ENCODE measurements around the gene SDHAF2.

The SDHAF2 gene

GRCh38 chr11:61401173-61401572 is 28.8 kb upstream of the SDHAF2 start:
- no peak overlapping the region for H3K4me3 ChIP-seq (ENCODE audit: control insufficient read depth, low read depth, low read length)
- no peak for TF ChIP-seq CTCF (conservative IDR thresholded peaks at IDR 0.05; ENCODE audit: control insufficient read depth, insufficient read depth, low read depth, low read length)
- no peak for DNase-seq (ENCODE audit: low read depth)

DNA sequence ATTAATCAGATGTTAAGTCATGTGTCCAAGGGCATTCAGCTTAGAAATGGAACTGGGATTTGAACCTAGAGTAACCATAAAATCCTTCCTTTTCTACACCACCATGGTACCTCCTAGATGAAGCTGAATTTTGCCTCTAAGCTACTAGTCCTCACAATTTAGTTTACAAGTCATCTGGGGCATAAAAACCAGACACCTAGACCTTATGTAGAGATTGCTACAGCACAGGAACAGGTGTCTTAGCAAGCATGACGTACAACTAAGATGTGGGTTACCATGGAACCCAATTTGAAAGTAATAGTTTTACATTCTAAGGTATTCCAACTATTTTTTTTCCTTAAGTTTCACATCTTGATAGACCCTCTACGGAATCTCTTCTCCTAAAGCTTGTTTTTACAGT is 28.4 kb upstream of the SDHAF2 start:
- H3K4me3 ChIP-seq (ENCODE audit: control insufficient read depth, low read depth, low read length), result no peak overlapping the region
- no peak for TF ChIP-seq CTCF (conservative IDR thresholded peaks at IDR 0.05; ENCODE audit: control insufficient read depth, insufficient read depth, low read depth, low read length)
- no peak for DNase-seq (ENCODE audit: low read depth)

- no peak overlapping the region for H3K4me3 ChIP-seq (ENCODE audit: control insufficient read depth, low read depth, low read length)
- no peak for TF ChIP-seq CTCF (conservative IDR thresholded peaks at IDR 0.05; ENCODE audit: control insufficient read depth, insufficient read depth, low read depth, low read length)
- DNase-seq (ENCODE audit: low read depth), result no peak
These were observed 26.3 kb upstream of the SDHAF2 start for GRCh38 chr11:61403658-61404057.

DNA sequence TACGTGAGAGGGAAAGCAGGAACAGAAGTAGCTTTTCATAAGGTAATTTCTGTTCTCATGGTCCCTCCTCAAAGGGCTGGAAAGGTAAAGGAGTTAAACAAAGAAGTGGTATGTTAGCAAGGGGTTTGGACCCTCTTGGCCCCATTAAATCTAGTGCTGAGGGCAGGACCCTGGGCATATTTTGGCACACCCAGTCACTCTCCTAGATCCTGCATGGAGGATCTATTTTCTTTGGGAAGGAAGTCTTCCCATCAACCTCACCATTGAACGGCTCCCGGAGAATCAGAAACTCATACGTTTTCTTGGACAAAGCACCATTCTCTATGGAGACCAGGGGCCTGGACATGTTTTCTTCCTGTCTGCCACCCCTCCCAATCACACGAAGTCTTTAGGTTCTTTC is 25.8 kb upstream of the SDHAF2 start:
- no peak overlapping the region for H3K4me3 ChIP-seq (ENCODE audit: control insufficient read depth, low read depth, low read length)
- no peak for DNase-seq (ENCODE audit: low read depth)
- TF ChIP-seq CTCF (conservative IDR thresholded peaks at IDR 0.05; ENCODE audit: control insufficient read depth, insufficient read depth, low read depth, low read length), result no peak

DNA sequence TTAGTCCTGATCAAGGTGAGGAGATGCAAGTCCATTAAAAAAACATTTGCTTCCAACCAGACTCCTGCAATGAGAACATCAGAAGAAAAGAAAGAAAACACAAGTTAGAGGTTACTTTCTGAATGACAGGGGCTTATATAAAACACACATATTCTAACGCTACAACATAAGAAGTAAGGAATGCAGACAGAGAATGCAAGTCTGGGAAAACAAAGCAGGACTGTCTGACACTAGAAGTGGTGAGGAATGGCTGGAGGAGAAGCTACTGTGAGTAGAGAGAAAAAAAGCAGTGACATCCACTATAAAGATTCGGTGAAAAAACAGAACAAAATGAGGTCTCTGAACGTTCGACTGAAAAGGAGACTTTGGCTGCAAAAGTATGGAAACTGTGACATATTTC is 25.3 kb upstream of the SDHAF2 start:
- TF ChIP-seq CTCF (conservative IDR thresholded peaks at IDR 0.05; ENCODE audit: control insufficient read depth, insufficient read depth, low read depth, low read length), result no peak
- no peak overlapping the region for H3K4me3 ChIP-seq (ENCODE audit: control insufficient read depth, low read depth, low read length)
- DNase-seq (ENCODE audit: low read depth), result no peak

DNA sequence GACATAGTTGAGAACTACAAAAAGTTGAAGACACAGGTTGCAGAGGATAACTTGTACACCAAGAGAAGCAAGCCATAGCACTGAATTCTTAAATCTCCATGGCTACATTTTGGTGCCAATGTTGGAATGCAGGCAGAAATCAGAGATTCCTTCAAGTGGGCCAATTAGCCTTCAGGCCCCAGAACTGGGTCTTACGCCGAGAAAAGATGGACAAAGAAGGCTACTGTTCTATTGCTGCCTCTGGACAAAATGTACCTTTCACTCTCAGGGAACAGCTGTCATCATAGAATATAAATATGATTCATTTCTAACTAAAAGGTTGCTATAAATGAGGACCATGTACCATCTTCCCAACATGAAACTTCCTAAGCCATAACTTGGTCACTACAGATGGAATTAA is 23.9 kb upstream of the SDHAF2 start:
- no peak for TF ChIP-seq CTCF (conservative IDR thresholded peaks at IDR 0.05; ENCODE audit: control insufficient read depth, insufficient read depth, low read depth, low read length)
- DNase-seq (ENCODE audit: low read depth), result no peak

DNA sequence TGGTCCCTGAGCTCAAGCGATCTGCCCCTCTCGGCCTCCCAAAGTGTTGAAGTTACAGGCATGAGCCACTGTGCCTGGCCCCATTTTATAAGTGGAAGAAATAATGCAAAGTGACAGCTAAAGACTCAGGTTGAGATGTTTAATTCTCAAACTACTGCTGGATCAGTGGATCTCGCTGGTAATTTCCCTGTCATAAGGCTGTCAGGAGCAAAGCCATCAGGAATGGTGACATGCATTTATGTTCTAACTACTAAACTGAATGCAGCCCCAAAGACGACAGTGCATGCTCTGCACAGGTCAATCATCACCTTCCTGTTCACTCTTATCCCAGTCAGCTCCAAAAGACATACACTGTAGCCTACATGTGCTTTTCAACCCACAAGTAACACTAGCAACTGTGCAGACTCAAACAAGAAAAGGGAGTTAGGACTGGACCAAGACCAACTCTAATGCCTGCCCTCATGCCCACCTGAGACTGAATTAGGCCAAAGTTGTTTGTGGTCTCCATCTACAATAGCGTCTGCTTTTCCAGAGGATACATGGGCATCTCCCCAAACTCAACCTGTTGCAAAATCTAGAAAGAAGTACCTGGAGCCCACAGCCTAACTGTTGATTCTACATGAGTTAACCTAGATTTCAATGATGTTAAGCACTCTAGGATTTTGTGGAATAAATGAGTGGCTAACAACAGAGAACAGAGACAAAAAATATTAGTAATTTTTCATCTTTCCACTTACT is 22.8 kb upstream of the SDHAF2 start:
- H3K4me3 ChIP-seq (ENCODE audit: control insufficient read depth, low read depth, low read length), result no peak overlapping the region
- no peak for TF ChIP-seq CTCF (conservative IDR thresholded peaks at IDR 0.05; ENCODE audit: control insufficient read depth, insufficient read depth, low read depth, low read length)
- no peak for DNase-seq (ENCODE audit: low read depth)

More for the DNA sequence above, 23.9 kb upstream of the SDHAF2 start:
- no peak overlapping the region for H3K4me3 ChIP-seq (ENCODE audit: control insufficient read depth, low read depth, low read length)

Measured in fibroblast of mammary gland (primary cell).